IPS-11a (cell line): Measurements from ENCODE around the gene IFNGR1.
"Not testable (repeated sequence)": the region's sequence is repeated elsewhere in the genome, so short reads cannot be mapped to it uniquely, and the experiment has no call there.

Experiments
- H3K4me3 ChIP-seq: one replicate; pipeline ENCODE4 v1.5.1; 2013; ENCODE audit warnings: low read depth, low read length, control low read depth

The IFNGR1 gene

DNA sequence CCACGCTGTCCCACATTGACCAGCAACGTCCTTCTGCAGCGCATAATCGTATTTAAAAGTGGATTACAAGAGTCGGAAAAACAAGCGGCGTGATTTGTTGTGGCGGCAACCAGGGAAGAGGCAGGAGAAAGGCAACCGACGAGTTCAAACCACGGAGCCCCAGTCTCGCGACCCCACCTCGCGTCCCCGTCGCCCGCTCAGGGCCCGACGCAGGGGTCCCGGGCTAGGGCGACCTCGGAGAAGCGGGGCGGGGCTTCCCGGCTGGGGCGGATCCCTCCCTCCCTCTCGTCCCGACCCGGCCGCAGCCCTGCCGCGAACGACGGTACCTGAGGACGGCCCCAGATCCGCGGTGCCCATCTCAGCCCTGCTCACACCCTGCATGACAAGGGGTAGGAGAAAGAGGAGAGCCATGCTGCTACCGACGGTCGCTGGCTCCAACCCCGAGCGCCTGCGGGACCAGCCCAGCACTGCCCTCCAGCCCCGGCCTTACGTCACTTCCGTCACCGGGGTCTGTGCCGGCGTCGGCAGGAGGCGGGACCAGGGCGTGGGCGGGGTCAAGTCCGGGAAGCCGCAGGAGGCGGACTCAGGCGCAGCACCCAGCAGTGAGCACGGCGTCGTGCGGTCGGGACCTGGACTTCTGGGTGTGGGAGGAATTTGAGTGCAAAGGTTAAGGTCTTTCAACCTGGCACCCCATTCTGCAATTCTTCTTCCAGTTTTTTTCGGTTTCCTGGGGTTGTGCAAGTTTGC lies at the start of gene IFNGR1:
TSS of gene IFNGR1 (minus strand) at position 469 of the 747 bp plus-strand sequence. CDS start at position 411, 58 bp downstream.
- H3K4me3 ChIP-seq = peak within 1 kb of the TSS; percentile 95

GRCh38 chr6:137268911-137269310 lies 49.7 kb upstream of the IFNGR1 start:
- H3K4me3 ChIP-seq = no peak overlapping the region

DNA sequence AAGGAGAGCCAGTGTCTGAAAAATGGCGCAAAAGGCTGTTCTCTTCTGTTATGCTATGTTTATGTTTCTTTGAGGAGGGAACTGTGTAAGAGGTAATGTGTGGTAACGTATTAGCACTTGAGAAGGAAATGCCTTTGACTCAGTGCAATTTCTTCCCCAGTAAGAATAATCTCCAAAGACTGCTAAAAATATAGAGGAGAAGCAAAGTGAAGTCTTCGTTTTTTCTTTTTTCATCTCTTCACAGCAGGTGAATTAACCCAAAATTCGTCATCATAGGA lies 47.1 kb upstream of the IFNGR1 start:
- H3K4me3 ChIP-seq = no peak overlapping the region

DNA sequence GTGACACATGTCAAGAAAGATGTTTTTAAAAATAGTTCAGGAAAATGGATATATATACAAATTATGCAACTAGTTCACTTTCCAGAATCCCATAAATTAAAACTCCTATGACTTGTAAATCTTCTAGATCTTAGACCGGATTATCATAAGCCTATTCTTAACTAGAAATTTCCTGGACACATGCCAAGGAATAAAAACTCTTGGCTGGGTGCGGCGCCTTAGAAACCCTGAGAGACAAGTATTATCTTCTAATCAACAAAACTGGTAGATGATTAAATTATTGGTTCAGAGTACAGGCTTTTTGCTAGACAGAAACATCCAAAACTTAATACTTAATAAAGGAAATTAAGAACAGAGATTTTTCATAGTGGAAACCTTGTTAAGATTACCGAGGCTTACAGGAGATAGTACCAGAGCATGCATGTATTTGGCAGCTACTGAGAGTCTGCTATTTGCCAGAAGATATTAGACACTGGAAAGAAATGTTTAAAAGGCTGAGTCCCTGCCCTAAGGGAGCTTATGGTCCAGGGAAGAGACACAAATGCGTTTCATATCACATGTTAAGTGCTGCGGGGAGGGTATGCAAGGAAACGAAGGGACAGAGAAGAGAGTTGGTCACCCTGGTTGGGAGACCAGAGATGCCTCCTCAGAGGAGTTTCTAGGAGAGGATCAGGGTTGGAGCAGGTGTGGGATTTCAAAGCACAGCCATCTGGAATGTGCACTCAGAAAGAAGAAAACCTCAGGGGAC lies 46.5 kb upstream of the IFNGR1 start:
- no peak overlapping the region for H3K4me3 ChIP-seq

DNA sequence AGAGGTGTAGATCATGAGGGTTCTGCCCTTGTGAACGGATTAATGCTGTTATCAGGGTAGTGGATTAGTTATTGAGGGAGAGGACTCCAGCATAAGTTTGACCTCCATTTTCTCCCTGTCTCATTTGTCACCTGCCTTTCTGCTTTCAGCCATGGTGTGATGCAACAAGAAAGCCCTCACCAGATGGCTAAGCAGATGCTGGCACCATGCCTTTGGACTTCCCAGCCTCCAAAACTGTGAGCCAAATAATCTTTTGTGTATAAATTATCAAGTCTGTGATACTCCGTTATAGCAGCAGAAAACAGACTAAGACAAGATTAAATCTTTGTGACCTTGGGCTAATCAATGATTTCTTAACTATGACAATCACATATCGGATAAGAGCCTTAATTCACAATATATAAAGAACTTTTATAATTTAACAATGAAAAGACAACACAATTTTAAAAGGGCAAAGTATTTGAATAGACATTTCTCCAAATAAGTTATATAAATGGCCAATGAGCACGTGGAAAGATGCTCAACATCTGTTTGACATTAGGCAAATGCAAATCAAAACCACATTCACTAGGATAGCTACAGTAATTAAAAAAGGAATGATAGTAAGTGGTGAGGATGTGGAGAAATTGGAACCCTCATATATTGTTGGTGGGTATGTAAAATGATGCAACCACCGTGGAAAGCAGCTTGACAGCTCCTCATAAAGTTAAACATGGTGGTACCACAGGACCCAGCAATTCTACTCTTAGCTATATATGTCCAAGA lies 45.3 kb upstream of the IFNGR1 start:
- H3K4me3 ChIP-seq = no peak overlapping the region

GRCh38 chr6:137261761-137262160 lies 42.6 kb upstream of the IFNGR1 start:
- H3K4me3 ChIP-seq = no peak overlapping the region

- H3K4me3 ChIP-seq = no peak overlapping the region
Measured at GRCh38 chr6:137261361-137261760, 42.2 kb upstream of the IFNGR1 start.

DNA sequence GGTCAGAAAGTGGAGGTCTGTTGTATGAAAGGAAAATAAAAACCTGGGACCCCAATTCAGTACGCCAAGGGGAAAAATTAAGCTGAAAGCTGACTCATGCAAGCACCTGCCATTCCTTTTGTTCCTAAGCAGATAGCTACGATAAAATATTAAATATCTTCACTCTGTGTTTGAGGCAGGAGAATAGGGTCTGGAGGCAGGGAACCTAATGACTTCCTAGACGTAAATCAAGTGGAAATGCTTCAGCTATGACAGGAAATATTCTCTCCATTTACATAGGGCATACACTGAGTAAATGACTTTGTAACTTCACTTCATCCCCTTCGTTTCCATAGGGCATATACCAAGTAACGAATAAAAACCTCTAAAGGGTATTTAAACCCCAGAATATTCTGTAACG lies 41.0 kb upstream of the IFNGR1 start:
- no peak overlapping the region for H3K4me3 ChIP-seq

DNA sequence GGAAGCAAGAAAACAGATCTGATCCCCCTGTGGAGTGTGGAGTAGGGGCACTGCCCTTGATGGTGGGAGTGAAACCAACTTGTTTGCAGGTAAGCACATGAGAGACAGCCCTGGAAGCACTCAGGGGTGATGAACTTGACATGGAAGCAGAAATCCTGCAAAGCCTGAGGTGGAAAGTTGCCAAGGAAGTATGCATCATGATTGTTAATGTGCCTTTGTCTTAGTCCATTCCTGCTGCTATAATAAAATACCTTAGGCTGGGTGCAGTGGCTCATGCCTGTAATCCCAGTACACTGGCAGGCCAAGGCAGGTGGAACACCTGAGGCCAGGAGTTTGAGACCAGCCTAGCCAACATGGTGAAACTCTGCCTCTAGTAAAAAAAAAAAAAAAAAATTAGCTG lies 40.2 kb upstream of the IFNGR1 start:
- no peak overlapping the region for H3K4me3 ChIP-seq

- H3K4me3 ChIP-seq = no peak overlapping the region
Measured at GRCh38 chr6:137258170-137258569, 39.0 kb upstream of the IFNGR1 start.

DNA sequence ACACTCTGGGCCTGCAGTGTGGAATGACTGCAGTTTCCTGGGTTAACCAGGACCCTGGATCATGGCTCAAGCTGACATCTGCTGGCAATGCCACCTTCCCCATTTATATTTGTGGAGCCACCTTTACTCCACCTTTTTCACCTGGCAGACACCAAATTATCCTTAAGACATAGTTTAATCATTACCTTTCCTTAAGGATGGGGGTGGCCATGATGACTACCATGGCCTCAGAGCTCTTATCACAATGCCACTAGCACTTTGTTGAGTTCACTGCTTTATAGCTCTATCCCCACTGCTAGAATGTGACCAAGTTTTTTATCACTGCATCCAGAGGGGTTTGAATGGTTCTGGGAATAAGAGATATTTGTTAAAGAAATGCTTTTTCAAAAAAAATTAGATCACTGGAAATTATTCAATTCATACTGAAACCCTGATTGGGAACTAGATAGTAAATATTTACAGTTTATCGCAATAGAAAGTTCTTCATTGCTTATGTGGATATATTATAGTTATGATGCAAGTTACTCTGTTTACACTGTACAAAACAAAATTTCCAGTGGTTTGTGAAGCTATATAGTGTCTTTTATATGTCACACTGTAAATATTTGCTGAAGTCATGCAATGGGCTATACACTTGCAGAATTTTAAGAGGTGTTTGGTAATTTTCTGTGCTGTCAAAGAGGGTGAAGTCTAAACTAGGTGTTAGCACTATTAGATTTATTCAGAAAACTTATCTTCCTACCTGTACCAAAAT lies 37.3 kb upstream of the IFNGR1 start:
- no peak overlapping the region for H3K4me3 ChIP-seq

DNA sequence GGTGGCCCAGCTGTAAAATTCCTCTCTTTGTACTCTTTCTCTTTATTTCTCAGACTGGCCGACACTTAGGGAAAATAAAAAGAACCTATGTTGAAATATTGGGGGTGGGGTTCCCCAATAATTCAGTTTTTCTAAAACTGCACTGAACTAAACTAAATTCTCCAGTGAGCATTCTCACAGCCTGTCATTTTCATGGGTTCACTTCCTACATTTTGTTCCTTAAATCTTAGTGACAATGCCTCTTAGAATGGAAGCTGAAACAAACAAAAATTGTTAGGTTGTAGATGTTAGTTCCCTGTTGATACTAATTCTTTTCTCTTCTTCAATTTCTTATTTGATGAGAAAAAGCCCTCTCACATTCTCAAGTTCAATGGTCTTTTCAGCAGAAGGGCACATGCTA lies 35.8 kb upstream of the IFNGR1 start:
- no peak overlapping the region for H3K4me3 ChIP-seq

- H3K4me3 ChIP-seq = not testable (repeated sequence)
Measured at GRCh38 chr6:137254430-137254829, 35.2 kb upstream of the IFNGR1 start.

GRCh38 chr6:137248702-137249101 lies 29.5 kb upstream of the IFNGR1 start:
- H3K4me3 ChIP-seq = no peak overlapping the region

DNA sequence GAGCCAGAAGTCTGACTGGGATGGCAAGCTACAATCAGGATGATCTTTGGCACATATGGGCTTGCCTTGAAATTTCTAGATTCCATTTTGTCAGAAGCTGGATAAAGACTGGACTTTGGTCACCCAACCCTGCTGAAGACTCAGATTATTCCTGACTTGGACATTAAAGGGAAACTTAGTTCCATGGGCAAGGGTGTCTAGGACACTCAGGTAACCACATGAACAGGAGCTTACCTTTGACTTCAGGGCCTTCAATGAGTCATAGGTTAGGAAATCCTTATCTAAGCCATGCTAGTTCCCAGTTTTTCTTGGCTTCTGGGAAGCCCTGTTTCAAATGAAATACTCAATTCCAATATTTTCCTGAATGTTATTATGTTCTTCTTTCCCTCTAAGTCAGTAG lies 28.5 kb upstream of the IFNGR1 start:
- H3K4me3 ChIP-seq = no peak overlapping the region

DNA sequence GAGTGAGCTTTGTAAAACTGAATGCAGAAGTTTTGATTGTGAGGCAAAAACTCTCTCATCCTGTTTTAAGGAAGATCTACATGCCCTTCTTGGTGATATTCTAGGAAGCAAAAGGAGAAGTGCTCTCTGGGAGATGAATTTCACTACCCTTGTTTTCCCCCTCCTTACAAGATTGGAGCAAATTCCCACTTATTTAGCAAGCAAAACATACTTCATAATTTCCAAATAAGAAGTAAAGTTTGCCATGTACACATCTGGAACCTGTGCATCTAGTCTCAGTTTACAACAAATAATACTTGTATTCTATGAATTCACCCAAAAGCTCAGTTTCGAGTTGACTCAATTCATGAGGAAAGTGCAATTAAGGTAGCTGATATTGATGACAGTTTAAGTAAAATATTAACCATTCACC lies 27.6 kb upstream of the IFNGR1 start:
- H3K4me3 ChIP-seq = no peak overlapping the region

GRCh38 chr6:137246164-137246563 lies 27.0 kb upstream of the IFNGR1 start:
- no peak overlapping the region for H3K4me3 ChIP-seq

DNA sequence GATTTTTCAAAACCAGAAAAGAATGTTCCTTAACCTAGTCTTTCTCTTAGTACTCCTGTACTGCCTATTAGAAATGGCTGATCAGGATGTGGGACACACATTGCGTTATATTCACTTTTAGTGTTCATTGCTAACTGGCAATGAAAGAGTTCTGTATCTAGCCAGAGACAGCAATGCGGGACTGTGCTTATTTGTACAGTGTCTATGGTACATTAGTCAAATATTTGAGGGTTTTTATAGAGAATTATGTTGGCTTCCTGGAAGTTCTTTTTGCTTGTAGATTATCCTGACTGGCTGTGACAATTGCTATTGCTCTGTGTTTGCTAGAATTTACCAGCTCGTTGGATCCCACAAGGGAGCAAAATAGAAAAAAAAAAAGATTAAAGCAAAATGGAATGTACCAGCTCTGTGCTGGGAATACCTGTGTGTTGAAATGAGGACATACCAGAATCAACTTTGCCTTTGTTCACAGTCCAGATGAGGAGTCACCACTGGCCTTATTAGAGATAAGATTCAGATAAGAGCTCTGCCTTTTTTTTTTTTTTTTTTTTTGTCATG lies 22.4 kb upstream of the IFNGR1 start:
- no peak overlapping the region for H3K4me3 ChIP-seq

GRCh38 chr6:137240168-137240567 lies 21.0 kb upstream of the IFNGR1 start:
- no peak overlapping the region for H3K4me3 ChIP-seq

DNA sequence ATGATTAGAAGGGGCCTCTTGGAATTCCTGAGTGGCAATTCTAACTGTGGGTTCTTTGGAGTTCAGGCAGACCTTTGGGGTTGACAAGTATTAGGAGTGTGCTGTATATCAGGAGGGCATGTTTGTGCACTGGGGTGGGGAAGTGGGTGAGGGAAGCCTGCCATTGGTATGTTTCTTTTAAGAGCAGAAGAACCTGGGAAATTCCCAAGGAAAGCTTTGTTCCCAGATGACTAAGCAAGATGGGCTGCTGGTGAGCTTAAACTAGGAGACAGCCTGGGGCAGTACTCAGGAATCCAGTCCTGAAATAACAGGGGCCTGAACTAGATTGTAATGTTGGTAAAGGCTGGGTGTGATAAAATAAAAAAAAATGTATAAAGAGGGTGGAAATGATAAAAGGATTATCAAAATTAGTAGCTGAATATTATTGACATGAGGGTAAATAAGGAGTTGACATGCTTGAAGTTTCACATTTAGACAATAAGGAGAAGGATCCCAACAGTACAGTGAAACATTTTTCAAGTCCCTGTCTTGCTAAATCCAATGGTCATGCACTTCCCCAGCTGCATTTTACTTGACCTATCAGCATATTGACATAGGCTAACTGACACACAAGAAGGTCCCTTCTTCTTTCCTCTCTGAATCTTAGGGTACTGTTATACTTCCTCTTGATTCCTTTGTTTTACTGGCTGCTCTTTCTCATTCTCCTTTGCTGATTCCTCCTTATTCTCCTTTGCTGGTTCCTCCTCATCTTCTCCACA lies 18.4 kb upstream of the IFNGR1 start:
- no peak overlapping the region for H3K4me3 ChIP-seq
